Neural cell (in vitro differentiated cells): ENCODE data around the gene SEC31A. TPM values are rescaled to one million over a fixed set of nuclear protein-coding genes. Genes with fewer than 3 reads are reported as not detected.
A peak's percentile ranks its signal among the peaks of the same experiment; 100 is the strongest.
"Not testable (repeated sequence)": the region's sequence is repeated elsewhere in the genome, so short reads cannot be mapped to it uniquely, and the experiment has no call there.

Source experiments
- H2AFZ ChIP-seq: fragments of 200-600, 300-800 bp; sonication (generic), shearing (Covaris generic); 2 replicates; pipeline ENCODE4 v1.6.0; 2014; ENCODE audit warnings: low read depth, mild to moderate bottlenecking, antibody characterized with exemption, low read length, moderate library complexity
- H3F3A ChIP-seq: fragments of 200-600 bp; shearing (Covaris generic); 2 replicates; pipeline ENCODE4 v1.6.1; 2016; ENCODE audit warnings: mild to moderate bottlenecking, moderate library complexity, mixed read lengths, antibody characterized with exemption, low read length; ENCODE audit not compliant: insufficient read depth, poor library complexity, severe bottlenecking
- H3K27ac ChIP-seq: fragments of 200-600, 300-800 bp; sonication (generic), shearing (Covaris generic); 2 replicates; pipeline ENCODE4 v1.5.1; 2014; ENCODE audit warnings: mild to moderate bottlenecking, low read length, moderate library complexity
- H3K27me3 ChIP-seq: fragments of 300-800, 200-600 bp; sonication (generic), shearing (Covaris generic); 2 replicates; pipeline ENCODE4 v1.6.0; 2014; ENCODE audit warnings: mild to moderate bottlenecking, low read depth, low read length, moderate library complexity; ENCODE audit not compliant: insufficient read depth
- H3K36me3 ChIP-seq: fragments of 300-800, 200-600 bp; sonication (generic), shearing (Covaris generic); 2 replicates; pipeline ENCODE4 v1.5.1; 2014; ENCODE audit warnings: mild to moderate bottlenecking, antibody characterized with exemption, low read length, moderate library complexity; ENCODE audit not compliant: insufficient read depth
- H3K4me2 ChIP-seq: fragments of 300-800, 200-600 bp; sonication (generic), shearing (Covaris generic); 2 replicates; pipeline ENCODE4 v1.6.0; 2014; ENCODE audit warnings: mild to moderate bottlenecking, low read length
- H3K4me3 ChIP-seq: fragments of 300-800, 200-600 bp; sonication (generic), shearing (Covaris generic); 2 replicates; pipeline ENCODE4 v1.5.1; 2014; ENCODE audit warnings: mild to moderate bottlenecking, low read length, moderate library complexity
- H3K79me2 ChIP-seq: fragments of 200-600 bp; shearing (Covaris generic); replicated peaks from 2 replicates; pipeline ENCODE4 v1.6.0; 2014; ENCODE audit warnings: mild to moderate bottlenecking, low read length, moderate library complexity; ENCODE audit not compliant: insufficient read depth
- H3K9ac ChIP-seq: fragments of 300-800, 200-600 bp; sonication (generic), shearing (Covaris generic); 2 replicates; pipeline ENCODE4 v1.6.1; 2016; ENCODE audit warnings: mild to moderate bottlenecking, low read length, mixed read lengths
- H3K9me2 ChIP-seq: fragments of 200-600 bp; shearing (Covaris generic); 2 replicates; pipeline ENCODE4 v1.6.1; 2016; ENCODE audit warnings: mild to moderate bottlenecking, low read length, mixed read lengths; ENCODE audit not compliant: insufficient read depth
- H3K9me3 ChIP-seq: fragments of 200-600, 300-800 bp; sonication (generic), shearing (Covaris generic); 2 replicates; pipeline ENCODE4 v1.6.1; 2016; ENCODE audit warnings: mild to moderate bottlenecking, mixed run types, low read length, moderate library complexity, mixed read lengths
- H4K20me1 ChIP-seq: fragments of 200-600 bp; shearing (Covaris generic); 2 replicates; pipeline ENCODE4 v1.6.1; 2016; ENCODE audit warnings: mild to moderate bottlenecking, mixed run types; ENCODE audit not compliant: insufficient read depth
- EP300 ChIP-seq: fragments of 450-650 bp; conservative IDR thresholded peaks from 2 replicates; pipeline ENCODE4 v1.6.1; 2014; ENCODE audit warnings: antibody characterized with exemption, mild to moderate bottlenecking, moderate library complexity; ENCODE audit not compliant: poor library complexity, severe bottlenecking
- EZH2 ChIP-seq: fragments of 200-600, 300-800 bp; shearing (Covaris generic), sonication (generic); IDR thresholded peaks from 2 replicates; pipeline ENCODE4 v1.6.1; 2014; ENCODE audit warnings: antibody characterized with exemption, low read length, borderline replicate concordance, mild to moderate bottlenecking; ENCODE audit not compliant: insufficient read depth, poor library complexity, severe bottlenecking
- MXI1 ChIP-seq: fragments of 450-650 bp; conservative IDR thresholded peaks from 2 replicates; pipeline ENCODE4 v1.6.1; 2014; ENCODE audit warnings: antibody characterized with exemption, mild to moderate bottlenecking; ENCODE audit not compliant: poor library complexity, severe bottlenecking
- POLR2AphosphoS5 ChIP-seq: IDR thresholded peaks from 2 replicates; pipeline ENCODE4 v1.6.1; 2012
- RAD21 ChIP-seq: fragments of 450-650 bp; conservative IDR thresholded peaks from 2 replicates; pipeline ENCODE4 v1.6.1; 2014; ENCODE audit warnings: antibody characterized with exemption, mild to moderate bottlenecking, moderate library complexity
- SMC3 ChIP-seq: fragments of 450-650 bp; conservative IDR thresholded peaks from 2 replicates; pipeline ENCODE4 v1.6.1; 2014; ENCODE audit warnings: antibody characterized with exemption, mild to moderate bottlenecking, moderate library complexity; ENCODE audit not compliant: poor library complexity
- TAF1 ChIP-seq: IDR thresholded peaks from 2 replicates; pipeline ENCODE4 v1.6.1; 2012; ENCODE audit warnings: low read depth
- polyA plus RNA-seq: library from polyadenylated mRNA; depleted of rRNA; stranded (reverse); fragments of >200 nt; gene quantifications from 2 replicates; pipeline ENCODE4 v1.2.3, GENCODE V29; 2014
- TF ChIP-seq, protein P1 (sequence below): IDR thresholded peaks from 2 replicates; pipeline ENCODE4 v1.6.1; 2012; ENCODE audit warnings: borderline replicate concordance
- TF ChIP-seq, protein P2 (sequence below): fragments of 450-650 bp; IDR thresholded peaks from 2 replicates; pipeline ENCODE4 v1.5.1; 2014; ENCODE audit warnings: antibody characterized with exemption, mild to moderate bottlenecking, moderate library complexity; ENCODE audit not compliant: poor library complexity, severe bottlenecking

SEC31A gene
- polyA plus RNA-seq, 1 donor from 2014 or later, result 139 TPM

DNA sequence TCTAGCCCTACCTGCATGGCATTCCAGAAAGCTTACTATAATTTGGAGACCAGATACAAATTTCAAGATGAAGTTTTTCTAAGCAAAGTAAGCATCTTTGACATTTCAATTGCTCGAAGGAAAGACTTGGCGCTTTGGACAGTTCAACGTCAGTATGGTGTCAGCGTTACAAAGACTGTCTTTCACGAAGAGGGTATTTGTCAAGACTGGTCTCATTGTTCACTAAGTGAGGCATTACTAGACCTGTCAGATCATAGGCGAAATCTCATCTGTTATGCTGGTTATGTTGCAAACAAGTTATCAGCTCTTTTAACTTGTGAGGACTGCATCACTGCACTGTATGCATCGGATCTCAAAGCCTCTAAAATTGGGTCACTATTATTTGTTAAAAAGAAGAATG lies 27.1 kb upstream of the SEC31A start:
- no peaks in the 10 kb centered on the region for H3K36me3 ChIP-seq
- no peak overlapping the region for H3K27ac ChIP-seq
- H3K79me2 ChIP-seq, result no peaks in the 10 kb centered on the region
- H4K20me1 ChIP-seq, result no peaks in the 10 kb centered on the region
- H3K4me2 ChIP-seq, result no peak overlapping the region
- no peak overlapping the region for H3K4me3 ChIP-seq
- peak; percentile 15 for TF ChIP-seq POLR2AphosphoS5
- TF ChIP-seq RAD21, result no peak
- no peak for TF ChIP-seq EZH2
- TF ChIP-seq, protein P1, sequence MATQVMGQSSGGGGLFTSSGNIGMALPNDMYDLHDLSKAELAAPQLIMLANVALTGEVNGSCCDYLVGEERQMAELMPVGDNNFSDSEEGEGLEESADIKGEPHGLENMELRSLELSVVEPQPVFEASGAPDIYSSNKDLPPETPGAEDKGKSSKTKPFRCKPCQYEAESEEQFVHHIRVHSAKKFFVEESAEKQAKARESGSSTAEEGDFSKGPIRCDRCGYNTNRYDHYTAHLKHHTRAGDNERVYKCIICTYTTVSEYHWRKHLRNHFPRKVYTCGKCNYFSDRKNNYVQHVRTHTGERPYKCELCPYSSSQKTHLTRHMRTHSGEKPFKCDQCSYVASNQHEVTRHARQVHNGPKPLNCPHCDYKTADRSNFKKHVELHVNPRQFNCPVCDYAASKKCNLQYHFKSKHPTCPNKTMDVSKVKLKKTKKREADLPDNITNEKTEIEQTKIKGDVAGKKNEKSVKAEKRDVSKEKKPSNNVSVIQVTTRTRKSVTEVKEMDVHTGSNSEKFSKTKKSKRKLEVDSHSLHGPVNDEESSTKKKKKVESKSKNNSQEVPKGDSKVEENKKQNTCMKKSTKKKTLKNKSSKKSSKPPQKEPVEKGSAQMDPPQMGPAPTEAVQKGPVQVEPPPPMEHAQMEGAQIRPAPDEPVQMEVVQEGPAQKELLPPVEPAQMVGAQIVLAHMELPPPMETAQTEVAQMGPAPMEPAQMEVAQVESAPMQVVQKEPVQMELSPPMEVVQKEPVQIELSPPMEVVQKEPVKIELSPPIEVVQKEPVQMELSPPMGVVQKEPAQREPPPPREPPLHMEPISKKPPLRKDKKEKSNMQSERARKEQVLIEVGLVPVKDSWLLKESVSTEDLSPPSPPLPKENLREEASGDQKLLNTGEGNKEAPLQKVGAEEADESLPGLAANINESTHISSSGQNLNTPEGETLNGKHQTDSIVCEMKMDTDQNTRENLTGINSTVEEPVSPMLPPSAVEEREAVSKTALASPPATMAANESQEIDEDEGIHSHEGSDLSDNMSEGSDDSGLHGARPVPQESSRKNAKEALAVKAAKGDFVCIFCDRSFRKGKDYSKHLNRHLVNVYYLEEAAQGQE, result no peak
- TF ChIP-seq MXI1, result no peak
- no peak for TF ChIP-seq SMC3
- TF ChIP-seq TAF1, result no peak
- TF ChIP-seq, protein P2, sequence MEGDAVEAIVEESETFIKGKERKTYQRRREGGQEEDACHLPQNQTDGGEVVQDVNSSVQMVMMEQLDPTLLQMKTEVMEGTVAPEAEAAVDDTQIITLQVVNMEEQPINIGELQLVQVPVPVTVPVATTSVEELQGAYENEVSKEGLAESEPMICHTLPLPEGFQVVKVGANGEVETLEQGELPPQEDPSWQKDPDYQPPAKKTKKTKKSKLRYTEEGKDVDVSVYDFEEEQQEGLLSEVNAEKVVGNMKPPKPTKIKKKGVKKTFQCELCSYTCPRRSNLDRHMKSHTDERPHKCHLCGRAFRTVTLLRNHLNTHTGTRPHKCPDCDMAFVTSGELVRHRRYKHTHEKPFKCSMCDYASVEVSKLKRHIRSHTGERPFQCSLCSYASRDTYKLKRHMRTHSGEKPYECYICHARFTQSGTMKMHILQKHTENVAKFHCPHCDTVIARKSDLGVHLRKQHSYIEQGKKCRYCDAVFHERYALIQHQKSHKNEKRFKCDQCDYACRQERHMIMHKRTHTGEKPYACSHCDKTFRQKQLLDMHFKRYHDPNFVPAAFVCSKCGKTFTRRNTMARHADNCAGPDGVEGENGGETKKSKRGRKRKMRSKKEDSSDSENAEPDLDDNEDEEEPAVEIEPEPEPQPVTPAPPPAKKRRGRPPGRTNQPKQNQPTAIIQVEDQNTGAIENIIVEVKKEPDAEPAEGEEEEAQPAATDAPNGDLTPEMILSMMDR, result no peak
- TF ChIP-seq EP300, result peak; percentile 86
- H3K27me3 ChIP-seq, result no peaks in the 10 kb centered on the region
- H3F3A ChIP-seq, result no peaks in the 10 kb centered on the region
- no peak overlapping the region for H2AFZ ChIP-seq
- no peaks in the 10 kb centered on the region for H3K9me2 ChIP-seq
- no peak overlapping the region for H3K9ac ChIP-seq
- H3K9me3 ChIP-seq, result no peaks in the 10 kb centered on the region

DNA sequence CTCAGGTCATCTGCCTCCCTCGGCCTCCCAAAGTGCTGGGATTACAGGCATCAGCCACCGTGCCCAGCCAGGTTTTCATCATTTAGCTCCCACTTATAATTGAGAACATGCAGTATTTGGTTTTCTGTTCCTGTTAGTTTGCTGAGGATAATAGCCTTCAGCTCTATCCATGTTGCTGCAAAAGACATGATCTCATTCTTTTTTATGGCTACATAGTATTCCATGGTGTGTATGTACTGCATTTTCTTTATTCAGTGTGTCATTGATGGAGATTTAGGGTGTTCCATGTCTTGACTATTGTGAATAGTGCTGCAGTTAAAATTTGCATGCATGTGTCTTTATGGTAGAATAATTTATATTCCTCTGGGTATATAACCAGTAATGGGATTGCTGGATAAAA lies 23.0 kb upstream of the SEC31A start:
- not testable (repeated sequence) for H3K36me3 ChIP-seq, H3K9me2 ChIP-seq, H4K20me1 ChIP-seq, H3K27ac ChIP-seq, H3K4me3 ChIP-seq, H3K9me3 ChIP-seq, H3K4me2 ChIP-seq, H2AFZ ChIP-seq, H3K79me2 ChIP-seq, H3F3A ChIP-seq, H3K9ac ChIP-seq, H3K27me3 ChIP-seq

DNA sequence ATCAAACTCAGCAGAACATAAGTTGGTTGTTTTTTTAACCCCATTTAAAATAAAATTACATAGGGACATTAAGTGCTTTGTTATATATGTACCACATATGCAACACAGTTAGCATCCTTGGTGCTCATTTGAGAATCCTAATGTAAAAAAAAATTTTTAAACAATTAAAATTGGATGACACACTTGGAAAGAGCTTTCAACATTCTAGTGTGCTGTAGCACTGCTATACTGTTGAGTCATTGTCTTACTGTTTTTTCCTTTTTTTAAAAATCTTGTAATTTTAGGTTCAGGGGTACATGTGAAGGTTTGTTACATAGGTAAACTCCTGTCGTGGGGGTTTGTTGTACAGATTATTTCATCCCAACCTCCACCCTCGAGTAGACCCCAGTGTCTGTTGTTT lies 22.4 kb upstream of the SEC31A start:
- Histone ChIP-seq H3K4me2 (no peak overlapping the region), H4K20me1 (no peaks in the 10 kb centered on the region), H3K36me3 (no peaks in the 10 kb centered on the region), H3K27me3 (no peaks in the 10 kb centered on the region), H3K4me3 (no peak overlapping the region), H3F3A (no peaks in the 10 kb centered on the region), H3K9me2 (no peaks in the 10 kb centered on the region), H3K9ac (no peak overlapping the region), H3K27ac (no peak overlapping the region), H3K79me2 (no peaks in the 10 kb centered on the region), H3K9me3 (no peaks in the 10 kb centered on the region), H2AFZ (no peak overlapping the region)
- TF ChIP-seq, protein P2, result no peak
- TF ChIP-seq, protein P1, result no peak
- TF ChIP-seq RAD21 (no peak), MXI1 (no peak), EP300 (no peak), SMC3 (no peak), POLR2AphosphoS5 (no peak)
